A673 (cell line): ENCODE results near the gene PARD3. TPM values are rescaled to one million over a fixed set of nuclear protein-coding genes. Genes with fewer than 3 reads are reported as not detected.

ENCODE experiments used
- BruUV-seq: library from RNA; stranded (reverse); fragments of 400-500 nt; replicated peaks from 2 replicates; lab custom pipeline; 2021; lab: Mats Ljungman, UMichigan
- CTCF ChIA-PET: fragments of 300-600 bp; sonication (Branson Sonifier 250); formaldehyde crosslinking; loops from one replicate; lab custom pipeline; 2022; ENCODE audit warnings: antibody characterized with exemption; lab: Charles Lee
- POLR2A ChIA-PET: fragments of 300-600 bp; sonication (Branson Sonifier 250); formaldehyde crosslinking; loops from one replicate; lab custom pipeline; 2022; ENCODE audit warnings: antibody characterized with exemption; ENCODE audit not compliant: low non-redundant PET; lab: Charles Lee
- DNase-seq: peaks from one replicate; pipeline ENCODE4 v3.0.0-alpha.2; 2015; ENCODE audit warnings: low spot score
- H3K27ac ChIP-seq: fragments of 200-600 bp; sonication (generic); 2 replicates; pipeline ENCODE4 v1.5.1; 2016; ENCODE audit warnings: mixed run types, low read depth, mild to moderate bottlenecking, mixed read lengths, antibody characterized with exemption, low read length; ENCODE audit not compliant: poor library complexity, severe bottlenecking
- H3K27me3 ChIP-seq: fragments of 200-600 bp; sonication (generic); replicated peaks from 2 replicates; pipeline ENCODE4 v1.6.1; 2017; ENCODE audit warnings: mixed run types, low read depth, mild to moderate bottlenecking, mixed read lengths, antibody characterized with exemption, low read length; ENCODE audit not compliant: insufficient read depth, poor library complexity
- H3K36me3 ChIP-seq: fragments of 200-600 bp; sonication (generic); 2 replicates; pipeline ENCODE4 v1.6.1; 2016; ENCODE audit warnings: mixed run types, mild to moderate bottlenecking, mixed read lengths, antibody characterized with exemption, low read length; ENCODE audit not compliant: insufficient read depth, poor library complexity, severe bottlenecking
- H3K4me1 ChIP-seq: fragments of 200-600 bp; sonication (generic); 2 replicates; pipeline ENCODE4 v1.6.1; 2017; ENCODE audit warnings: mixed run types, mild to moderate bottlenecking, mixed read lengths, antibody characterized with exemption, low read length; ENCODE audit not compliant: insufficient read depth, poor library complexity, severe bottlenecking
- H3K4me3 ChIP-seq: fragments of 200-600 bp; sonication (generic); 2 replicates; pipeline ENCODE4 v1.5.1; 2016; ENCODE audit warnings: low read depth, mixed run types, mild to moderate bottlenecking, mixed read lengths, low read length; ENCODE audit not compliant: poor library complexity, severe bottlenecking
- H3K9me3 ChIP-seq: fragments of 200-600 bp; sonication (generic); 2 replicates; pipeline ENCODE4 v1.6.1; 2016; ENCODE audit warnings: mixed run types, low read depth, mild to moderate bottlenecking, mixed read lengths, antibody characterized with exemption, low read length; ENCODE audit not compliant: poor library complexity, severe bottlenecking
- CTCF ChIP-seq: fragments of 300-800, 200-600 bp; sonication (generic); conservative IDR thresholded peaks from 2 replicates; pipeline ENCODE4 v1.5.1; 2017; ENCODE audit warnings: low read depth, mild to moderate bottlenecking, antibody characterized with exemption, low read length, moderate library complexity, mixed read lengths
- EZH2 ChIP-seq: fragments of 200-600 bp; sonication (generic); IDR thresholded peaks from 2 replicates; pipeline ENCODE4 v1.6.1; 2017; ENCODE audit warnings: borderline replicate concordance, low read depth, mild to moderate bottlenecking, mixed read lengths, antibody characterized with exemption, low read length; ENCODE audit not compliant: poor library complexity, severe bottlenecking
- intact Hi-C: fragments of 100-400 bp; cut with micrococcal nuclease; formaldehyde crosslinking; loops from one replicate; pipeline ENCODE4 v1.10.0; 2022; ENCODE audit not compliant: unreplicated experiment
- total RNA-seq: library from RNA; stranded (reverse); gene quantifications from 2 replicates; pipeline ENCODE4 v1.2.3, GENCODE V29; 2021

Gene PARD3
- total RNA-seq, 1 experiment from 2014 or later: 28.0 TPM

GRCh38 chr10:34722404-34722803 is 92.7 kb downstream of the PARD3 start:
- no TSS peak for BruUV-seq
- no peaks in the 10 kb centered on the region for H3K9me3 ChIP-seq
- no peak overlapping the region for H3K27ac ChIP-seq
- no peak overlapping the region for H3K4me3 ChIP-seq
- no peaks in the 10 kb centered on the region for H3K36me3 ChIP-seq
- H3K4me1 ChIP-seq: peaks cover 17% of the 10 kb centered on the region
- H3K27me3 ChIP-seq: no peaks in the 10 kb centered on the region
- ChIA-PET POLR2A (no interaction called here), CTCF (no interaction called here)
- intact Hi-C loops: loop anchor here (5.0 to 10.0 kb wide), 3 partner anchors 90 to 305 kb away; no protein-coding TSS in a partner anchor
- DNase-seq: no peak
- no peak for TF ChIP-seq EZH2
- no peak for TF ChIP-seq CTCF

- DNase-seq: peak; percentile 42
- TF ChIP-seq CTCF (no peak), EZH2 (no peak)
These were observed 93.8 kb downstream of the PARD3 start for GRCh38 chr10:34721208-34721840.

GRCh38 chr10:34719746-34720145 is 95.3 kb downstream of the PARD3 start:
- Histone ChIP-seq H3K4me3 (no peak overlapping the region), H3K27me3 (no peaks in the 10 kb centered on the region), H3K36me3 (no peaks in the 10 kb centered on the region), H3K27ac (no peak overlapping the region), H3K9me3 (no peaks in the 10 kb centered on the region), H3K4me1 (peaks cover 17% of the 10 kb centered on the region)
- POLR2A ChIA-PET: no interaction called here
- DNase-seq: no peak
- CTCF ChIA-PET: no interaction called here
- no peak for TF ChIP-seq EZH2
- TF ChIP-seq CTCF: no peak
- no TSS peak for BruUV-seq
- intact Hi-C loops: loop anchor here (5.0 to 10.0 kb wide), 3 partner anchors 93 to 308 kb away; no protein-coding TSS in a partner anchor

More at GRCh38 chr10:34721208-34721840, 93.8 kb downstream of the PARD3 start:
- Histone ChIP-seq H3K27me3 (no peaks in the 10 kb centered on the region), H3K27ac (peak overlapping the region; percentile 48), H3K9me3 (no peaks in the 10 kb centered on the region), H3K4me3 (no peak overlapping the region), H3K4me1 (peaks cover 17% of the 10 kb centered on the region), H3K36me3 (no peaks in the 10 kb centered on the region)
- ChIA-PET POLR2A (no interaction called here), CTCF (no interaction called here)
- BruUV-seq: no TSS peak
- intact Hi-C loops: loop anchor here (5.0 to 10.0 kb wide), 3 partner anchors 91 to 306 kb away; no protein-coding TSS in a partner anchor
